ENCODE results near the gene NOL6. TPM values are rescaled to one million over a fixed set of nuclear protein-coding genes. Genes with fewer than 3 reads are reported as not detected.
"Not testable (repeated sequence)": the region's sequence is repeated elsewhere in the genome, so short reads cannot be mapped to it uniquely, and the experiment has no call there.

The NOL6 gene
- total RNA-seq, 1 experiment from 2014 or later = 36.4 TPM

- Histone ChIP-seq H3K27me3 (ENCODE audit: insufficient read depth, low read length) (no peaks in the 10 kb centered on the region), H3K9me2 (ENCODE audit: insufficient read depth) (no peaks in the 10 kb centered on the region), H3K4me3 (replicated peaks in 1 of 2; ENCODE audit: low read depth in 1 of 2, low read length in 2 of 2) (no peak overlapping the region), H2AFZ (ENCODE audit: low read depth, low read length, poor library complexity, severe bottlenecking) (no peak overlapping the region), H3K4me1 (ENCODE audit: control insufficient read depth in 1 of 2, insufficient read depth in 2 of 2, low read length in 2 of 2) (no peaks in the 10 kb centered on the region), H4K20me1 (ENCODE audit: insufficient read depth) (no peaks in the 10 kb centered on the region), H3K9ac (ENCODE audit: low read length) (no peak overlapping the region), H3K27ac (ENCODE audit: low read depth, low read length) (no peak overlapping the region), H3K4me2 (ENCODE audit: low read length) (no peak overlapping the region), H3K36me3 (ENCODE audit: control insufficient read depth in 1 of 2, insufficient read depth in 2 of 2, low read length in 2 of 2) (no peaks in the 10 kb centered on the region), H3K9me3 (ENCODE audit: control insufficient read depth in 1 of 2, insufficient read depth in 1 of 2, low read depth in 1 of 2, low read length in 2 of 2) (no peaks in the 10 kb centered on the region), H3K79me2 (ENCODE audit: insufficient read depth, low read length) (no peaks in the 10 kb centered on the region)
- ChIA-PET RAD21 (ENCODE audit: low non-redundant PET in 1 of 2, low total read pairs in 2 of 2, uncharacterized antibody in 2 of 2, unreplicated experiment in 2 of 2) (no interaction called here), POLR2A (no interaction called here), CTCF (no interaction called here)
- ATAC-seq (no peak), DNase-seq (ENCODE audit: low read depth, low spot score) (no peak)
- no peak for TF ChIP-seq CEBPB (IDR thresholded peaks at IDR 0.05; ENCODE audit: low read depth)
- no peak for TF ChIP-seq RAD21 (IDR thresholded peaks at IDR 0.05; ENCODE audit: low read depth)
- TF ChIP-seq EGR1 (IDR thresholded peaks at IDR 0.05; ENCODE audit: low read depth) = no peak
- no peak for TF ChIP-seq POLR2A (IDR thresholded peaks at IDR 0.05; ENCODE audit: borderline replicate concordance, extremely low read depth, insufficient read depth, insufficient read length)
- no peak for TF ChIP-seq ZNF274 (IDR thresholded peaks at IDR 0.05; ENCODE audit: low read depth, low read length)
- TF ChIP-seq, protein P1, sequence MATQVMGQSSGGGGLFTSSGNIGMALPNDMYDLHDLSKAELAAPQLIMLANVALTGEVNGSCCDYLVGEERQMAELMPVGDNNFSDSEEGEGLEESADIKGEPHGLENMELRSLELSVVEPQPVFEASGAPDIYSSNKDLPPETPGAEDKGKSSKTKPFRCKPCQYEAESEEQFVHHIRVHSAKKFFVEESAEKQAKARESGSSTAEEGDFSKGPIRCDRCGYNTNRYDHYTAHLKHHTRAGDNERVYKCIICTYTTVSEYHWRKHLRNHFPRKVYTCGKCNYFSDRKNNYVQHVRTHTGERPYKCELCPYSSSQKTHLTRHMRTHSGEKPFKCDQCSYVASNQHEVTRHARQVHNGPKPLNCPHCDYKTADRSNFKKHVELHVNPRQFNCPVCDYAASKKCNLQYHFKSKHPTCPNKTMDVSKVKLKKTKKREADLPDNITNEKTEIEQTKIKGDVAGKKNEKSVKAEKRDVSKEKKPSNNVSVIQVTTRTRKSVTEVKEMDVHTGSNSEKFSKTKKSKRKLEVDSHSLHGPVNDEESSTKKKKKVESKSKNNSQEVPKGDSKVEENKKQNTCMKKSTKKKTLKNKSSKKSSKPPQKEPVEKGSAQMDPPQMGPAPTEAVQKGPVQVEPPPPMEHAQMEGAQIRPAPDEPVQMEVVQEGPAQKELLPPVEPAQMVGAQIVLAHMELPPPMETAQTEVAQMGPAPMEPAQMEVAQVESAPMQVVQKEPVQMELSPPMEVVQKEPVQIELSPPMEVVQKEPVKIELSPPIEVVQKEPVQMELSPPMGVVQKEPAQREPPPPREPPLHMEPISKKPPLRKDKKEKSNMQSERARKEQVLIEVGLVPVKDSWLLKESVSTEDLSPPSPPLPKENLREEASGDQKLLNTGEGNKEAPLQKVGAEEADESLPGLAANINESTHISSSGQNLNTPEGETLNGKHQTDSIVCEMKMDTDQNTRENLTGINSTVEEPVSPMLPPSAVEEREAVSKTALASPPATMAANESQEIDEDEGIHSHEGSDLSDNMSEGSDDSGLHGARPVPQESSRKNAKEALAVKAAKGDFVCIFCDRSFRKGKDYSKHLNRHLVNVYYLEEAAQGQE (IDR thresholded peaks at IDR 0.05; ENCODE audit: low read depth) = no peak
- TF ChIP-seq SIN3A (IDR thresholded peaks at IDR 0.05; ENCODE audit: low read depth) = no peak
- no peak for TF ChIP-seq SRF (IDR thresholded peaks at IDR 0.05; ENCODE audit: low read depth)
- no peak for TF ChIP-seq ZFX (IDR thresholded peaks at IDR 0.05)
- no peak for TF ChIP-seq SP1 (IDR thresholded peaks at IDR 0.05; ENCODE audit: low read depth)
- TF ChIP-seq YY1 (IDR thresholded peaks at IDR 0.05; ENCODE audit: extremely low read depth, insufficient replicate concordance, low read depth, low read length) = no peak
- TF ChIP-seq TCF7L2 (IDR thresholded peaks at IDR 0.05; ENCODE audit: borderline replicate concordance, extremely low read depth, insufficient read depth, insufficient read length) = no peak
- BruUV-seq (replicated peaks) = no TSS peak
- intact Hi-C loops (cut with micrococcal nuclease) = no loop called here
Observed at GRCh38 chr9:33489066-33489465, 15.3 kb upstream of the NOL6 start.

GRCh38 chr9:33485312-33485711, 11.6 kb upstream of the NOL6 start:
- DNase-seq (ENCODE audit: low read depth, low spot score); H3K4me1 ChIP-seq (ENCODE audit: control insufficient read depth in 1 of 2, insufficient read depth in 2 of 2, low read length in 2 of 2); intact Hi-C loops (cut with micrococcal nuclease); ATAC-seq; H4K20me1 ChIP-seq (ENCODE audit: insufficient read depth); CTCF ChIA-PET; BruUV-seq (replicated peaks); H3K9ac ChIP-seq (ENCODE audit: low read length); H3K9me2 ChIP-seq (ENCODE audit: insufficient read depth); H3K4me3 ChIP-seq (replicated peaks in 1 of 2; ENCODE audit: low read depth in 1 of 2, low read length in 2 of 2); H3K4me2 ChIP-seq (ENCODE audit: low read length); H3K27me3 ChIP-seq (ENCODE audit: insufficient read depth, low read length); RAD21 ChIA-PET (ENCODE audit: low non-redundant PET in 1 of 2, low total read pairs in 2 of 2, uncharacterized antibody in 2 of 2, unreplicated experiment in 2 of 2); H3K9me3 ChIP-seq (ENCODE audit: control insufficient read depth in 1 of 2, insufficient read depth in 1 of 2, low read depth in 1 of 2, low read length in 2 of 2); H3K79me2 ChIP-seq (ENCODE audit: insufficient read depth, low read length); POLR2A ChIA-PET; H2AFZ ChIP-seq (ENCODE audit: low read depth, low read length, poor library complexity, severe bottlenecking); H3K36me3 ChIP-seq (ENCODE audit: control insufficient read depth in 1 of 2, insufficient read depth in 2 of 2, low read length in 2 of 2); H3K27ac ChIP-seq (ENCODE audit: low read depth, low read length): not testable (repeated sequence)

Data from HCT116 (cell line).